Stimulated activated CD8-positive, alpha-beta memory T cell treated with anti-CD3 and anti-CD28 coated beads, Interleukin-12 subunit alpha, Interleukin-12 subunit beta, amount 100 ng/mL, for 24 hours (primary cell): Measurements from ENCODE around the gene SLC12A5.

ENCODE experiments used
- DNase-seq: peaks from one replicate; pipeline ENCODE4 v3.0.0-alpha.2; 2020; ENCODE audit errors: extremely low read depth

The SLC12A5 gene

DNA sequence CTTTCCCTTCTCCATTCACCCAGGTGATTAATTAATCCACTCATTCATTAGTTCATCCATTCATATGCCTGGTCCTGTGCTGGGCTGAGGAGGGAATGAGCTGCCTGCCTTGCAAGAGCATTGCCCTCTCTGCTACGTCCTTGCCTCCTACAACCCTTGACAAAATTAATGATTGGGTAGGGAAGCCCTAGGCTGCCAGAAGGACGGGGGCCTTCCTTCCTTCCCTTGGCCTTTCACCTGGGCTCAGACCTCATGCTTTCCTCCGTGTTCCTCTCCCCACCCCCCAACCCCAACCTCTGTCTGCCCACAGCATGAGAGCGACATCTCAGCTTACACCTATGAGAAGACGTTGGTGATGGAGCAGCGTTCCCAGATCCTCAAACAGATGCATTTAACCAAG is 25.6 kb downstream of the SLC12A5 start:
- no peak for DNase-seq

DNA sequence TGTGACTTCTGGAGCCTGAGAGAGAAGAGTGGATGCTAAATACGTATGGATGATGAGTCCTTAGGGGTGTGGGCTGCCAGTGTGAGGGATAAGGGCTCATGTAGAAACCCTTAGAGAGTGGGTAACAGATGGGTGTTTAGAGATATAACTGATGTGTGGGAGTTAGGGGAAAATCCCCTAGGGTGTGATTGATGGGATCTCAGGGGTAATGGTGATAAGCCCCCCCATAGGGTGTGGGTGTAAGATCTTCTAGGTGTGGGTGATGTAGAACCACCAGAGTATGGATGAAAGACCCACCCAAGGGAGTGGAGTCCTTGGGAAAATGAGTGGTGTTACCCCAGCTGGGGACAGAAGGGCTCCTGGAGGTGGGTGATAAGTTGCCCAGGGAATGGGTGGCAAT is 26.3 kb downstream of the SLC12A5 start:
- no peak for DNase-seq

DNA sequence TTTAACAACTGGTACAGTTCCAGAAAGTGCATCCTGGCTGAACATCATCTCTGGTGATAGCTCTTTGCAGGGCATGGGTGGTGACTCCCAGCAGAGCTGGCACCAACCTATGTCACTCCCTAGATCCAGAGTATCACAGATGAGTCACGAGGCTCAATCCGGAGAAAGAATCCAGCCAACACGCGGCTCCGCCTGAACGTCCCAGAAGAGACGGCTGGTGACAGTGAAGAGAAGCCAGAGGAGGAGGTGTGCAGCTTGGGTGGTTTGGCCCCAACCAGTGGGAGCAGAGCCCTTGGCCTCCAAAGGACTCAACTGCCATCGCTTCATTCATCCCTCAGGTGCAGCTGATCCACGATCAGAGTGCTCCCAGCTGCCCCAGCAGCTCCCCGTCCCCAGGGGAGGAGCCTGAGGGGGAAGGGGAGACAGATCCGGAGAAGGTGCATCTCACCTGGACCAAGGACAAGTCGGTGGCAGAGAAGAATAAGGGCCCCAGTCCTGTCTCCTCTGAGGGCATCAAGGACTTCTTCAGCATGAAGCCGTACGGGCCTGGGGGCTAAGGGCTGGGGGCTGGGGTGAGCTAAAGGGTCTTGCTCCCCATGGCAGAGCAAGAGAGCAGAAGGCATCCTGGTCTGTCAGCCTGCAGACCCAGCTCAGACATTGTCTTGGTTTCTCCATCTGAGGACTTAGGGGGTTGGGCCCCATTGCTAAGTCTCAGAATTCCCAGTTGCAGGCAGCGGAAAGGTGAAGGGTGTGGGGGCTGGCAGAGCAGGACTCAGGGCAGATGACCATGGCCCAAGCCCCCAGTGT is 27.2 kb downstream of the SLC12A5 start:
- no peak for DNase-seq

DNA sequence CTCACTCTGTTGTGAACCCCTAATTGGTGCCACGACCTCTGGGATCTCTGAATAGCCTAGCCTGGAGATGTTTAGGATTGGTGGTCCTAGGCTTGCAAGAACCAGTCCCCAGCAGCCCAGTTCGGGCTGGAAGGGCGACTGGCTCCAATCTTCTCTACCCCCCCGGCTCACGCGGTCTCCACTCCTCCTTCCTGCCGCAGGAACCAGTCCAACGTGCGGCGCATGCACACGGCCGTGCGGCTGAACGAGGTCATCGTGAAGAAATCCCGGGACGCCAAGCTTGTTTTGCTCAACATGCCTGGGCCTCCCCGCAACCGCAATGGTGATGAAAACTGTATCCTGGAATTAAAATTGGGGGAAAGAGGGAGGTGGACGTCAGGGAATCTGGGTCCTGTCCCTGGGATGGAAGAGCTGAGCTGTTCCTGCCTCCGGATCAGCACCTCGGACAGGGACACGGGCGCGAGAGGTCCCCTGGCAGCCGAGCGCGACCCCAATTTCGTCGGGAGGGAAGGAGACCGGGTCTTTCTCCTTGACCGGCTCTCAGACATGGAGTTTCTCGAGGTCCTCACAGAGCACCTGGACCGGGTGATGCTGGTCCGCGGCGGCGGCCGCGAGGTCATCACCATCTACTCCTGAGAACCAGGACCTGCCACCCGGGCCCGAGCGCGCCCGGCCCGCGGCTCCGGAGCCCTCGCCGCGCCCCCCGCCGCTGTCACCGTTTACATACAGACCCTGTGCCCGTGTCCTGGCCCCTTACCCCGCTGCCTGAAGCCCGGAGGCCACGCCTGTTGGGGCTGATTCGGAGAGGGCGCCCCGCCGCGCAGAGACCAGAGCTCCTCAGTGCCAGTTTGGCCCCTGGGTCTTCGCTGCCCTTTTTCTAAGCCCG is 28.2 kb downstream of the SLC12A5 start:
- DNase-seq = no peak

DNA sequence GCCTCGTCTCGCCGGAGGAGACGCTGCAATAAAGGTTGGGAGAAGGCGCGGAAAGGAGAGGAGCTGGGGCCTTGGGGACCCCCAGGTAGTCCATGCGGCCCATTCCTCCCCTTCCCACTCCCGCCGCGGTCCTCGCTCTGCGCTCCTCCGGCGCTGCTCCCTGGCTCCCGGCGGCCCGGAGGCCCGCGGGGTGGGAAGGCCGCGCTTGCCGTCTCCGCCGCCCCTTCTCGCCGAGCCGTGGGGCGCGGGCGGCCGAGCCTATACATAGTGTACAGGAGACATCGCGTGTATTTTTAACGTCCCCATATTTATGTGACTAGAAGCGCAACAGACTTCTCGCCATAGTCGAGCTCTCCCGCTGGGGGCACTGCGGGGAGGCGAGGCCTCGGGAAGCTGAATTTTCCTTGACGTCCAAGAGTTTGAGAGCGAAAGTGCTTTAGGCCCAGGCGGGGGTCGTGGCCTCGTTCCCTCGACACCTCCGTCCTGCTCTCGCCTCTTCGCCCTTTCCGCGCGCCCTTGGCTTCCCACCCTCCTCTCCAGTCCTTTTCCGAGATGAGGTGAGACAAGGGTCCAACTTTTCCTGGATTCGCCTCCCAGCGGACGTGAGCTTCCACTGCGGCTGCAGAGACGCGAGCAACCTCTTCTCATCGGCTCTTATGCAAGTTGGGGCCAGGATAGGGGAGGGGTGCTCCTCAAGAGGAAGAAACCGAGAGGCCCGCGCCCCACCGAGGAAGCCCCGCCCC is 29.0 kb downstream of the SLC12A5 start:
- no peak for DNase-seq

DNA sequence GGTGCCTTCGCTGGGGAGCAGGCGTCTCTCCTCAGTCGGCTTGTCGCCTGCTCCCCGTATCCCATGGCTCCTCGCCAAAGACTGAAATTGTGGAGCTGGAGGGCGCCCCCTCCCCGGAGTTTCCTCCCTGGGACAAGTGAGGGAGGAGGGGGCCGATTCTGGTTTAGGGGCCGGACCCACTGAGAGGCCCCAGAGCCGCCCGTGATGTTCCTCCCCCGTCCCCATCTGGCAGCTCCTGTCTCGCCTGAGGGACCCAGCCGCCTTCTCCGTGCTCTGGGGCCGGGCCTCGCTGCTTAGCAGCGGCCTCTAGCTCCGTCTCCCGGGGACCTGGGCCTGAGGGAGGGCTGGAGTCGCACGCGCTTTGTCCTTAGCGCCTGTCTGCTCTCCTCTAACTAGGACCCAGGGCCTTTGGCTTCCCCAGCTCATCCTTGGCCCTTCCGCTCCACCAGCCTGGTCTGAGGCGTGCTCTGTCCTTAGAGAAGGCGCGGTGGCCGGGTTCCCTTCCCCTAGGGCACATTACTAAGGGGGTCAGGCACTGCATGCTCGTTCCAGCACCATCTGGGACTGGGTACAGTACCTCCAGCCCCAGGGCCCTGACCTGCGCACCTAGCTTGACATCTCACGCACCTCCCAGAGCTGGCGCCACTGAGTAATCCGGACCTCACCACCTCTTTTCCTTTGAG is 29.7 kb downstream of the SLC12A5 start:
- DNase-seq = no peak

DNA sequence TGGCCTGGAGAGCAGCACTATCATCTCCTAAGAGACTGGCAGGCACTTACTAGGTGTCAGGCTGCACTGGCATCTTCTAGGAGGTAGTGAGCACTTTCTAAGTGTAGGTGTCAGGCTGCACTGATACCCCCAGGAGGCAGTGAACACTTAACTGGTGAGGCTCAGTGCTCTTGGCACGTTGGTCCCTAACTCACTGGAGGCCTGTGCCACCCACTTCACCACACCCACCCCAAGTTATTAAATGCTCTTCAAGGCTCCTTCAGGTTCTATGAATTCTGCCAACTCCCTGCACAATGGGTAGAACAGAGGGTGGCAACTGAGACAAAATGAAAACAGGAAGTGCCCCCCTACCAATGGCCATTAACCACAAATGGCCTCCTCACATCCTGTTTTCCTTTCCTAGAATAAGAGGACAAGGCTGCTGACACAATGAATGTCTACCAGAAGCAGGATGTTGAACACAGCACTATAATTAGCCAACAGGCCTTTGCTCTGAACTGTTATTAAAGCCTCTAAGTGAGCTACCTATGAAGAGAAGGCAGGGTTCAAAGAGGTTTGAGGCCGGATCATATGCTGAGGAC is 31.4 kb downstream of the SLC12A5 start:
- no peak for DNase-seq

DNA sequence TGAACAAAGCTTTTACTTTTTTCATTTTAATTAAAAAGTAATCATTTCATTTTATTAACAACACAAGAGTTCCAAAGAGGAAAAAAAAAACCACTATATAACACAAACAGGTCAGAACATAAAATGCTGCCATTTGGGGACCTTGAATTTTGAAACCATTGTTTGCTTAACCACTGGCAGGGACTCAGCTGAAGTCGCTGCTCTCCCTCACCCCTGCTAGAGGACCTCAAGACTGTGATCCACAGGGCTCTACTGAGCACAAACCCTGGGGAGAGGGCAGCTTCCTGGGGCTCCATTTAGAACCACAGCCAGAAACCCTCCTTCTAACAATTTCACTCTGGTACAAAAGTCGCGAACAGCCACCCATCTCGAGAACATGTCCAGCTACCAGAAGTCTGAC is 32.0 kb downstream of the SLC12A5 start:
- DNase-seq = no peak

DNA sequence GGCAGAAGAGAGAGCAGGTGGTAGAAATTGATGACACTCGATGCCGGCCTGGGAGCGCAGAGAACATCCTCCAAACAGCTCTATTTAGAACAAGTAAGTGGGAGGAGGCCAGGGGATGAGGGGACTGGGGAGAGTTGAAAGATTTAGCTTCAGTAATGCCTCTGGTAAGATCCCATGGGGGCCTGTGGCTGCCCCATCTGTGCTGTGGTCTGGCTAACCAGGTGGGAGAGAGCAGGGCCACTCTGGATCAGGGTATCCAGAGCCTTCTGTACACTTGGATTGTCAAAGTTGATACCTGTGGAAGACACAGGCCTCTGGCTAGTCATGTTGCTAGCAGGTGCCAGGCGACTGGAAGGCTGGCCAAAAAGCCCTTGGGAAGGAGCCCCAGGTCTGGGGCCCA is 33.1 kb downstream of the SLC12A5 start:
- DNase-seq = no peak

DNA sequence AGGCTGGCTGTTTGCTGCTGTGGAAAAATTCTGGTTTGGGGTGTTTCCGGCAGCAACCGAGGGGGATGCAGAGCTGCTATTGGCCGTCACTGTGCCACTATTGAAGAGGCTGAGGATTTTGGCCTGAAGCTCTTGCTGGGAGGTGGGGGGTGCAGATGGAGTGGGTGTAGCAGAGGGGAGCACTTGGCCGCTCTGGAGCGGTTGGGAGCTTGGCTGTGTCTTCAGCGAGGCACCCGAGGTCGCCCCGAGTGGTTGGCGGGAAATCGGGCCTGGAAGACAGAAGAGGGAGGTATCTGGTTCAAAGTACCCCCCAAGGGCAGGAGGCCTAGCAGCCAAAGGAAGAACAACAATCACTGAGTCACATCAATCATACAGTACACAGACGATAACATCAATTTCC is 33.6 kb downstream of the SLC12A5 start:
- DNase-seq = no peak

DNA sequence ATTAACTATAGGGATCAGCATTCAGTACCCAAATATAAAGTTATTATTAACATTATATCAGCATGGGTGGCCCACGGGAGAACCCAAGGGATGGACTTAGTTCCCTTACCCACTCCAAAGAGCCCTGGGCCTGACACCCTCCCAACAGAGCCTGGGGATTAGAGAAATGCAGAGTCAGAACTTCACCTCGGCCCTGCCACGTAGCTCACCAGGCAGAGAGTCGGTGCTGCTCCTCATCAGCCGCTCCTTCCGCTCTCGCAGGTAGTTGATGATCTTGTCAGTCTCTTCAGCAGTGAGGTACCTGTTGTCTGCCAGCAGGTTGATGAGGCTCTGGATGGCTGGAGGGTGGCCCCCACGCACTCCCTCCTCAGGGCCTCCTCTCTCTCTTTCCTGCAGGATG is 34.1 kb downstream of the SLC12A5 start:
- no peak for DNase-seq

DNA sequence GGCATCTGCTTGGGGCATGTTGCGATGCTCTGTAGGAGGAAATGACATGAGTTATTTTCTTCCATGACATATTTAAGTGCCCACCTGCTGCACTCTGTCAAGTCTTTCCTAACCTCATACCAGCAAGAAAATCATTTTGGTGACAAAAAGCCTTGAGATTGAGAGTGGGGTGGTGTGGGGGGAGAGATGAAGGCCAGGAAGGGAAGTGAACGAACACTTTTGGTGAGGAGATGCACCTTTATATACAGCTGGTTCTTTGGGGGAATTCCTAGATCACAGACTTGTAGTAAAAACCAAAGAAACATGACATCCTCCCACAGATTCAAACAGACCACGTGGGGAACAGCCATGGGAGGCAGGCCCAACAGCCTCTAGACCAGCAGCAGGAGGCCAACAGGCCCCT is 34.6 kb downstream of the SLC12A5 start:
- no peak for DNase-seq

DNA sequence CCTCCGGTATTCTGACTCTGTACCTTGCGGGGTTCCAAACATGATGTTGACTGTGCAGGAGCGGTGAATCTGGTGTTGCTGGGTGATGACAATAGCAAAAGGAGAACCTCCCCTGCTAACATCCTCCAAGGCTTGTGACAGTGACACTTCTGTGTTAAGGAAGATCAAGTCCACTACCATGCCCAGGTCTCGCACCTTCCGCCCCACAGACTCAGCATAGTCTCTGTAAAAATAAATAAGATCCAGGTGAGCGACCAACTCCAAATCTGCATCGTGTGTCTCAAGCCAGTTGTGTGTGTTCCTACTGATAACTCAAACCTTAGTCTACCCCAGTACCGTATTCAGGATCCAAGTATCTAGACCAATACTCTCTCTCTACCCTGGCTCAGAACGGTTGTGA is 36.0 kb downstream of the SLC12A5 start:
- no peak for DNase-seq

DNA sequence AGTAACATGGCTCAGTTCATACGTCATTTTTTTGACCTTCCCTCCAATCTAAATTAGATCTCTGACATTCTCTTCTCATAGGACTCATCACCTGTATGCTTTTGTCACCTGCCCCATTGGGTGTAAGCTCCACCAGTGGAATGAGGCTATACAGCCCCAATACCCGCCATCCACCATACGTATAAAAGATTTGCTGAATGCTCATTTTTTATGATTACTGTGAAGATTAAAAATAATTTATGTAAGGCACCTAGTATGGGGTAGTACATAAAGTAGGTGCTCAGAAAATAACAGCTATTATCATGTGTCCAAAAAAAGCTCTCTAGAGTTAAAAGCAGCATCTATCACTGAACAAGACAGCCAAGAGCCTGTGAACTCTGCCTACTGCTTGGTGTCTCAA is 36.7 kb downstream of the SLC12A5 start:
- DNase-seq = no peak

DNA sequence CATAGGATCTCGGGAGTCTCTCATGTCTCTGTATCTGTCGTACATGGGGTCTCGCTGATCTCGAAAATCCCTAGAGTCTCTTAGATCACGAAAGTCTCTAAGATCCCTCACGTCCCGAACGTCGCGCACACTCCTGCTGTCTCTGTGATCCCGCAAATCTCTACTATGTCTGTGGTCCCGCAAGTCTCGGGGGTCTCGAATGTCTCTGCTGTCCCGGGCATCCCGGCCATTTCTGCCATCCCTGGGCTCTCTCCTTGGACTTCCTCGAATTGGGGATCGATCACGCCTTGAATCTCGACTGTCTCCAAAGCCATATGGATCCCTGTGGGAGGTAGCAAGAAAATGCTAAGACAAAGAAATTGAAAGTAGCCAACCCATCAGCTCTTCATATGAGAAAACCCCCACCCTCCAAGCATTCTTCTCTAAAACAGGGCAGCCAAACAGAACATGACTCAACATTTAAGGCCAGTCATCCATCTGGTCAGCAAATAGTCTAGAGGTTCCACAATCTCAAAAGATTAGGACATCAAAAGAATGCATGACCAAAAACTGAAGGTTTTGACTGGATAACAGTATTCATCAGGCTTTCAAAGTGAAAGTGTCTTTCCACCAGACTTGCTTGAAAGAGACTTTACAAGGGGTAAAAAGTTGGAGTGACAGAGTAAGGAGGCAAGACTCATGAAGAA is 41.3 kb downstream of the SLC12A5 start:
- no peak for DNase-seq

DNA sequence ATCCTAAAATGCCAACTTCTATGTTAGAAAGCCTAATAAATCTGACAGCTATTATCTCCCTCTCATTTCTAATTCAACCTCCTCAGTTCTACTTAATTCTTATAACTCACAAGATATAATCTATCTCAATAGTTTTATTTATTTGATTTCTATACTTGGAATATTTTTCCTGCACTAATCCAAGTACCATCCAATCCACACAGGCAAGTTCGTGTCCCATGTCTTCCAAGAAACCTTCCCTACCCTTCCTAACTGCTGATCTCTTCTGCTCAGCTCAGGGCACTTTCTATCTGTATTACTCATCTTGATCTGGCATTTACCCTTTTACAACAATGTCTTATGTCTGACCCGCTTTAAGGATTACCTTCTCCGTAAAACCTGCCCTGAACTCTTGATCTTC is 42.6 kb downstream of the SLC12A5 start:
- DNase-seq = no peak

DNA sequence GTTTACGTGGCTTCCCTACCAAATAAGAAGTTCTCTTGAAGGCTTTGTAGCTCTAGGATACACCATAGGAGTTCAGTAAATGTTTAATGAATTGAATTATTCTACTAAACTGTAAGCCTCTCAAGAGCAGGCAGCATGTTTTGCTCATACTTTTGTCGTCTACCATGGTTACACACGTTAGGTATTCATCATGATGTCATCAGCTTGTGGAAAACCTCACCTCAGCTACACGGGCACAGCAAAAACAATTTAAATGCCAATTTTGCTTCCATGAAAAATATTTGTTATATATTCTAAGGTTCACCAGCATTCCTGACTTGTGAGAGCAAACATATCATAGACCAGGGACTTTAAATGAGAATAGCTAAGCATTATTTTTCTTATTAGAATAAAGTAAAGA is 44.0 kb downstream of the SLC12A5 start:
- DNase-seq = no peak

DNA sequence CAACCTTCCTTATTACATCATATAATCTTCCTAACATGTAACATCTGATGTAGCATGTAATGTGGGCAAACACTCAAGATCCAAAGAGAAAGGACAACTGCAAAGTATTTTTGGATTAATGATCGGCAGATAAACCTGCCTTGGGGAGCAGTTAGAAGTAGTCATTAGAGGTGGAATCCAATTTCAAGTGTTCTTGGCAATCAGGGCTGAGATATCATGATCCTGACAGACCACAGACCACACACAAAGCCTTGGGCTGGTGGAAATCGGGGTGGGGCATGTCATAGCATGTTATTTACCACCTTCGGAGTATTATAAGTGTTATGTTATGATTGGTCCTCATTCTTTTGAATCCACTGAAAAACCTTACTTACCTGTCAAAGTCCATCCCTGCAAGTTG is 44.4 kb downstream of the SLC12A5 start:
- DNase-seq = no peak

DNA sequence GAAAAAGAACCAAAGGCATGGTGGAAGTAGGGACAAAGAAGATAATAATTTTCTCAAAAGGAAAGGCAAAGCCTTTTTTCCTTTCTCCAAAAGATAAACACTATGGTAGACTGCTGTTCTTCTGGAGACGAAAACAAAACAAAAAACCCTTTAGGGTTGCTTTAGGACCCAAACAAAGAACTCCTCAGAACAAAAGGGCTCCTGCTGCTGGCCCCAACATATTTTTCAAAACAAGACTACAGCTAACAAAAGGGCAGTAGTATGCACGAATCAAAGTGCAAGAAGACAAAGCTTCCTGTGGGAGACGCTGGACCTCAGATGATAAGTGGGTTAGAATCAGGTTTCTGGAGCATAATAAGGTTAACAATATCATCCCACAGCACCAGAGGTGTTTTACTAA is 45.0 kb downstream of the SLC12A5 start:
- no peak for DNase-seq

DNA sequence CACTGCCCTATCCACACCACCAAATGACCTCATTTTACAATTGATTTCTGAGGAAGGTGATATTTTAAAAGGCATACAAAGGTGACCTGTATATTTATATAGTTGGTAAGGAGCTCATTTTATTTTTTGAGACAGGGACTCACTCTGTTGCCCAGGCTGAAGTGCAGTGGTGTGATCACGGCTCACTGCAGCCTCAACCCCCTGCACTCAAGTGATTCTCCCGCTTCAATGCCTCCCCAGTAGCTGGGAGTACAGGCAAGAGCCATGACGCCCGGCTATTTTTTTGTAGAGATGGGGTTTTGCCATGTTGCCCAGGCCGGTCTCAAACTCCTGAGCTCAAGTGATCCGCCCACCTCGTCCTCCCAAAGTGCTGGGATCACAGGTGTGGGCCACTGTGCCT is 47.8 kb downstream of the SLC12A5 start:
- no peak for DNase-seq
